Measurements from ENCODE around the gene GALT. TPM values are rescaled to one million over a fixed set of nuclear protein-coding genes. Genes with fewer than 3 reads are reported as not detected.

The GALT gene
- total RNA-seq, 2 donors from 2014 or later = 44.3 to 49.3 TPM

GRCh38 chr9:34624475-34625185 lies 21.8 kb upstream of the GALT start:
- Histone ChIP-seq H3K36me3 (ENCODE audit: control insufficient read depth, insufficient read depth, low read length) (no peaks in the 10 kb centered on the region), H3K4me1 (ENCODE audit: control insufficient read depth, insufficient read depth, low read length) (peaks cover 10% of the 10 kb centered on the region), H3K9me3 (ENCODE audit: control insufficient read depth, low read length) (no peaks in the 10 kb centered on the region), H3K9ac (ENCODE audit: extremely low read depth, low read length, poor library complexity, severe bottlenecking) (peak overlapping the region; percentile 34), H3K27me3 (ENCODE audit: control insufficient read depth, insufficient read depth, low read length, poor library complexity, severe bottlenecking) (peaks cover 55% of the 10 kb centered on the region), H3K27ac (ENCODE audit: low read depth, low read length) (peak overlapping the region; percentile 78), H3K4me3 (ENCODE audit: low read length) (no peak overlapping the region)
- TF ChIP-seq CTCF (conservative IDR thresholded peaks at IDR 0.05) = no peak
- H3K9me3 Mint-ChIP-seq = no peaks in the 10 kb centered on the region
- H3K27ac Mint-ChIP-seq = no peak overlapping the region
- WGBS, 2 experiments (ENCODE audit: insufficient coverage in 1 of 2, insufficient read length in 1 of 2) = 25 to 28% methylated on average over 35 to 39 of the region's 39 CpGs
- peaks cover 86% of the 10 kb centered on the region for H3K27me3 Mint-ChIP-seq (ENCODE audit: insufficient read depth)
- peaks cover 23% of the 10 kb centered on the region for H3K4me1 Mint-ChIP-seq
- DNase-seq = peak; percentile 68
- no peaks in the 10 kb centered on the region for H3K36me3 Mint-ChIP-seq (ENCODE audit: low read depth)
- peak overlapping the region; percentile 42 for H3K4me3 Mint-ChIP-seq

- Histone ChIP-seq H3K27ac (ENCODE audit: low read depth, low read length) (no peak overlapping the region), H3K27me3 (ENCODE audit: control insufficient read depth, insufficient read depth, low read length, poor library complexity, severe bottlenecking) (peaks cover 60% of the 10 kb centered on the region), H3K9me3 (ENCODE audit: control insufficient read depth, low read length) (no peaks in the 10 kb centered on the region), H3K9ac (ENCODE audit: extremely low read depth, low read length, poor library complexity, severe bottlenecking) (no peak overlapping the region), H3K36me3 (ENCODE audit: control insufficient read depth, insufficient read depth, low read length) (no peaks in the 10 kb centered on the region), H3K4me1 (ENCODE audit: control insufficient read depth, insufficient read depth, low read length) (peaks cover 7% of the 10 kb centered on the region), H3K4me3 (ENCODE audit: low read length) (no peak overlapping the region)
- Mint-ChIP-seq H3K27me3 (ENCODE audit: insufficient read depth) (peaks cover 89% of the 10 kb centered on the region), H3K27ac (no peak overlapping the region), H3K36me3 (ENCODE audit: low read depth) (no peaks in the 10 kb centered on the region), H3K4me3 (peak overlapping the region; percentile 42), H3K9me3 (no peaks in the 10 kb centered on the region), H3K4me1 (peaks cover 21% of the 10 kb centered on the region)
- WGBS, 2 experiments (ENCODE audit: insufficient coverage in 1 of 2, insufficient read length in 1 of 2) = 65 to 77% methylated on average over 2 to 3 of the region's 3 CpGs
- no peak for DNase-seq
- no peak for TF ChIP-seq CTCF (conservative IDR thresholded peaks at IDR 0.05)
Measured at GRCh38 chr9:34625186-34625486, 21.3 kb upstream of the GALT start.

GRCh38 chr9:34627716-34628655 lies 18.5 kb upstream of the GALT start:
- Histone ChIP-seq H3K4me1 (ENCODE audit: control insufficient read depth, insufficient read depth, low read length) (peaks cover 7% of the 10 kb centered on the region), H3K9ac (ENCODE audit: extremely low read depth, low read length, poor library complexity, severe bottlenecking) (no peak overlapping the region), H3K36me3 (ENCODE audit: control insufficient read depth, insufficient read depth, low read length) (no peaks in the 10 kb centered on the region), H3K27me3 (ENCODE audit: control insufficient read depth, insufficient read depth, low read length, poor library complexity, severe bottlenecking) (peaks cover 71% of the 10 kb centered on the region), H3K27ac (ENCODE audit: low read depth, low read length) (no peak overlapping the region), H3K4me3 (ENCODE audit: low read length) (peak overlapping the region; percentile 69), H3K9me3 (ENCODE audit: control insufficient read depth, low read length) (no peaks in the 10 kb centered on the region)
- no peak overlapping the region for H3K27ac Mint-ChIP-seq
- no peak for DNase-seq
- peaks cover 24% of the 10 kb centered on the region for H3K4me1 Mint-ChIP-seq
- no peak for TF ChIP-seq CTCF (conservative IDR thresholded peaks at IDR 0.05)
- 54 to 67% methylated on average over 9 to 20 of the region's 20 CpGs for WGBS, 2 experiments (ENCODE audit: insufficient coverage in 1 of 2, insufficient read length in 1 of 2)
- H3K27me3 Mint-ChIP-seq (ENCODE audit: insufficient read depth) = peaks cover 92% of the 10 kb centered on the region
- H3K9me3 Mint-ChIP-seq = no peaks in the 10 kb centered on the region
- no peaks in the 10 kb centered on the region for H3K36me3 Mint-ChIP-seq (ENCODE audit: low read depth)
- H3K4me3 Mint-ChIP-seq = peak overlapping the region; percentile 56

Data from endodermal cell (in vitro differentiated cells).